K562 (cell line): ENCODE results near the gene HERC5. TPM values are rescaled to one million over a fixed set of nuclear protein-coding genes. Genes with fewer than 3 reads are reported as not detected.

Experiments used
- ATF1 ChIP-seq, 2 experiments: fragments of 450-650 bp in 1 of 2; IDR thresholded peaks; 2 replicates each; pipeline ENCODE4 v1.6.1; 2016; ENCODE audit warnings: missing compliant biosample characterization in 1 of 2, missing genetic modification characterization in 1 of 2
- CHD4 ChIP-seq: fragments of 200-600 bp; sonication (generic); IDR thresholded peaks from 3 replicates; pipeline ENCODE4 v1.6.1; 2012; ENCODE audit warnings: low read depth, mild to moderate bottlenecking, mixed read lengths, low read length, inconsistent platforms; ENCODE audit not compliant: insufficient read depth, insufficient replicate concordance, poor library complexity, severe bottlenecking
- CXXC5 ChIP-seq: fragments of 250-450 bp; sonication (Bioruptor Pico); IDR thresholded peaks from 2 replicates; pipeline ENCODE4 v1.8.0; 2022; ENCODE audit warnings: inconsistent platforms, mild to moderate bottlenecking, moderate library complexity
- DIDO1 ChIP-seq: fragments of 450-650 bp; IDR thresholded peaks from 2 replicates; pipeline ENCODE4 v1.6.1; 2016; ENCODE audit warnings: low read depth, missing biosample characterization, missing genetic modification characterization
- HDAC2 ChIP-seq: fragments of 450-650 bp; IDR thresholded peaks from 2 replicates; pipeline ENCODE4 v1.6.1; 2016; ENCODE audit warnings: mild to moderate bottlenecking
- NR1H2 ChIP-seq: sonication (generic); formaldehyde crosslinking; IDR thresholded peaks from 2 replicates; pipeline ENCODE4 v1.4.0; 2020; ENCODE audit warnings: mild to moderate bottlenecking, missing genetic modification reagents
- SAP30 ChIP-seq: fragments of 200-600 bp; sonication (generic); IDR thresholded peaks from 2 replicates; pipeline ENCODE4 v1.6.1; 2012; ENCODE audit warnings: borderline replicate concordance, low read depth, mild to moderate bottlenecking, moderate library complexity, low read length, control low read depth, inconsistent platforms; ENCODE audit not compliant: insufficient read depth, poor library complexity, severe bottlenecking
- SOX6 ChIP-seq: fragments of 450-650 bp; IDR thresholded peaks from 2 replicates; pipeline ENCODE4 v1.6.1; 2014; ENCODE audit warnings: mild to moderate bottlenecking
- STAT5A ChIP-seq: IDR thresholded peaks from 2 replicates; pipeline ENCODE4 v1.6.1; 2012; ENCODE audit warnings: low read length, inconsistent platforms, borderline replicate concordance
- TSC22D4 ChIP-seq: fragments of 450-650 bp; IDR thresholded peaks from 2 replicates; pipeline ENCODE4 v1.6.1; 2016; ENCODE audit warnings: missing genetic modification characterization, missing biosample characterization, control low read depth
- ZNF143 ChIP-seq: sonication (generic); formaldehyde crosslinking; IDR thresholded peaks from 2 replicates; pipeline ENCODE4 v1.9.0; 2022; ENCODE audit warnings: mild to moderate bottlenecking, missing genetic modification reagents
- ZNF589 ChIP-seq: fragments of 200-800 bp; sonication (Bioruptor generic); IDR thresholded peaks from 2 replicates; pipeline ENCODE4 v1.6.1; 2016; ENCODE audit warnings: low read depth, missing genetic modification characterization, missing compliant biosample characterization
- ZNF780A ChIP-seq: fragments of 250-450 bp; sonication (Bioruptor Pico); IDR thresholded peaks from 2 replicates; pipeline ENCODE4 v1.5.0; 2021; ENCODE audit warnings: mild to moderate bottlenecking
- polyA plus RNA-seq, 8 experiments: library from polyadenylated mRNA; depleted of rRNA in 4 of 8; stranded (reverse) in 5 of 8; unstranded in 3 of 8; fragments of >200 nt; fragmentation: Nextera tagmentation in 2 of 8; fragmentation: Illumina TruSeq in 1 of 8; extraction: Ambion mirVana in 2 of 8; extraction: Trizol in 1 of 8; gene quantifications; 2 replicates each; pipeline versions ENCODE4 v1.2.1 to v1.2.3, GENCODE V29; 2011 to 2014; ENCODE audit warnings: inconsistent platforms in 1 of 8, missing spikeins in 1 of 8
- total RNA-seq, 7 experiments: library from RNA; depleted of rRNA in 6 of 7; stranded (reverse); fragments of >200 nt in 6 of 7; fragmentation: Illumina TruSeq in 2 of 7; extraction: Trizol in 2 of 7; gene quantifications; 2 replicates each; pipeline versions ENCODE4 v1.2.1 to v1.2.3, GENCODE V29; 2011 to 2021; ENCODE audit warnings: low replicate concordance in 1 of 7
- TF ChIP-seq, protein P1 (sequence below): fragments of 250-450 bp; sonication (Bioruptor Pico); IDR thresholded peaks from 2 replicates; pipeline ENCODE4 v1.4.0; 2020
- TF ChIP-seq, protein P2 (sequence below): fragments of 200-400 bp; formaldehyde crosslinking; IDR thresholded peaks from 2 replicates; pipeline ENCODE4 v1.6.1; 2017; ENCODE audit warnings: mild to moderate bottlenecking, low read depth, low read length, moderate library complexity
- TF ChIP-seq, protein P3 (sequence below): fragments of 250-450 bp; sonication (Bioruptor Pico); IDR thresholded peaks from 2 replicates; pipeline ENCODE4 v1.4.0; 2020; ENCODE audit warnings: mild to moderate bottlenecking, moderate library complexity
- TF ChIP-seq, protein P4 (sequence below): sonication (generic); formaldehyde crosslinking; IDR thresholded peaks from 2 replicates; pipeline ENCODE4 v1.8.1; 2023; ENCODE audit warnings: missing genetic modification reagents, mild to moderate bottlenecking, borderline replicate concordance

Gene HERC5
- total and polyA plus RNA-seq, 9 of the 15 experiments (the other 6 are each of a cell fraction or from before 2014, with no cell fraction given): 0.18 TPM; not detected in 8

DNA sequence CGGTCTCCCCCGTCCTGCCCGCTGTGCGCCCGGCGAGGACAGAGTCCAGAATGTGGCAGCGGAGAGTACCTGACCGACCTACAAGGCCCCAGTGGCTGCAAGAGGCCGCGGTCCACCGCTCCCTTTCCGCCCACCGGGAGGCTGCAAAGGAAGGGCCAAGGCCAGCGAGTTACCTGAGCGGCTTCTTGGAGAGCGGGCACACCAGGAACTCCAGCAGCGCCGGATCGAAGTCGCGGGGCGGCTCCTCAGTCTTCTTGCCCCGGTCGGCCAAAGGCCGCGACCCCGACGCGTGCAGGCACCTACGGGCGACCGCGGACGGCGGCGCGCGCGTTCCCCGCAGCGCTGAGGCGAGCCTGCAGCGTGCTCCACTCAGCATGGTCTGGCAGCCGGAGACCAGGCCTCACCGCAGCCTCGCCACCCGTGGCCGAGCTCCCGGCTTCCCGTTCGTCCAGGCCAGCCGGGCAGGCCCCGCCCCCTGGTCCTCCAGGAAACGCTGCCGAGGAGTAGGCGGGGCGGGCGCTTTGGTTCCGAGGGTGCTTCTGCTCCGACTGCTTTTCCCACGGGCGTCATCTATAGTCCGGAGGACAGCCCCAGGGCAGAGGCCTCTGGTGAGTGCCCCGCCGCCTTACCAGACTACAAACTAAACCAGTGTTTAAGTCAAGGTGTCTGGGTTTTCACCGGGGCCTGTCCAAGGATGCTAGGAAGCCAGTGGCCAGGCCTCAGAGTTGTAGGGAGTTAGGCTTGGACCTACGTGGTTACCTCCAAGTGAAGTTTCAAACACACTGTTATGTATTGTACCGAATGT lies 66.6 kb downstream of the HERC5 start, which contains the start of gene PYURF (continued):
- TF ChIP-seq, protein P1, sequence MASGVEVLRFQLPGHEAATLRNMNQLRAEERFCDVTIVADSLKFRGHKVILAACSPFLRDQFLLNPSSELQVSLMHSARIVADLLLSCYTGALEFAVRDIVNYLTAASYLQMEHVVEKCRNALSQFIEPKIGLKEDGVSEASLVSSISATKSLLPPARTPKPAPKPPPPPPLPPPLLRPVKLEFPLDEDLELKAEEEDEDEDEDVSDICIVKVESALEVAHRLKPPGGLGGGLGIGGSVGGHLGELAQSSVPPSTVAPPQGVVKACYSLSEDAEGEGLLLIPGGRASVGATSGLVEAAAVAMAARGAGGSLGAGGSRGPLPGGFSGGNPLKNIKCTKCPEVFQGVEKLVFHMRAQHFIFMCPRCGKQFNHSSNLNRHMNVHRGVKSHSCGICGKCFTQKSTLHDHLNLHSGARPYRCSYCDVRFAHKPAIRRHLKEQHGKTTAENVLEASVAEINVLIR: no peak
- TF ChIP-seq CXXC5: peak; percentile 69
- no peak for TF ChIP-seq ATF1 (CRISPR knock-in tag; IDR thresholded peaks at IDR 0.05)
- TF ChIP-seq ATF1 (tag; IDR thresholded peaks at IDR 0.05): peak; percentile 63
- TF ChIP-seq DIDO1: peak; percentile 52; the same call in 1 of the 2 replicates
- peak; percentile 79 for TF ChIP-seq SAP30
- no peak for TF ChIP-seq STAT5A
- TF ChIP-seq CHD4: no peak
- TF ChIP-seq TSC22D4: no peak
- TF ChIP-seq, protein P2, sequence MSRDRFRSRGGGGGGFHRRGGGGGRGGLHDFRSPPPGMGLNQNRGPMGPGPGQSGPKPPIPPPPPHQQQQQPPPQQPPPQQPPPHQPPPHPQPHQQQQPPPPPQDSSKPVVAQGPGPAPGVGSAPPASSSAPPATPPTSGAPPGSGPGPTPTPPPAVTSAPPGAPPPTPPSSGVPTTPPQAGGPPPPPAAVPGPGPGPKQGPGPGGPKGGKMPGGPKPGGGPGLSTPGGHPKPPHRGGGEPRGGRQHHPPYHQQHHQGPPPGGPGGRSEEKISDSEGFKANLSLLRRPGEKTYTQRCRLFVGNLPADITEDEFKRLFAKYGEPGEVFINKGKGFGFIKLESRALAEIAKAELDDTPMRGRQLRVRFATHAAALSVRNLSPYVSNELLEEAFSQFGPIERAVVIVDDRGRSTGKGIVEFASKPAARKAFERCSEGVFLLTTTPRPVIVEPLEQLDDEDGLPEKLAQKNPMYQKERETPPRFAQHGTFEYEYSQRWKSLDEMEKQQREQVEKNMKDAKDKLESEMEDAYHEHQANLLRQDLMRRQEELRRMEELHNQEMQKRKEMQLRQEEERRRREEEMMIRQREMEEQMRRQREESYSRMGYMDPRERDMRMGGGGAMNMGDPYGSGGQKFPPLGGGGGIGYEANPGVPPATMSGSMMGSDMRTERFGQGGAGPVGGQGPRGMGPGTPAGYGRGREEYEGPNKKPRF: no peak
- TF ChIP-seq ZNF143 (CRISPR knock-in tag): no peak
- TF ChIP-seq, protein P3, sequence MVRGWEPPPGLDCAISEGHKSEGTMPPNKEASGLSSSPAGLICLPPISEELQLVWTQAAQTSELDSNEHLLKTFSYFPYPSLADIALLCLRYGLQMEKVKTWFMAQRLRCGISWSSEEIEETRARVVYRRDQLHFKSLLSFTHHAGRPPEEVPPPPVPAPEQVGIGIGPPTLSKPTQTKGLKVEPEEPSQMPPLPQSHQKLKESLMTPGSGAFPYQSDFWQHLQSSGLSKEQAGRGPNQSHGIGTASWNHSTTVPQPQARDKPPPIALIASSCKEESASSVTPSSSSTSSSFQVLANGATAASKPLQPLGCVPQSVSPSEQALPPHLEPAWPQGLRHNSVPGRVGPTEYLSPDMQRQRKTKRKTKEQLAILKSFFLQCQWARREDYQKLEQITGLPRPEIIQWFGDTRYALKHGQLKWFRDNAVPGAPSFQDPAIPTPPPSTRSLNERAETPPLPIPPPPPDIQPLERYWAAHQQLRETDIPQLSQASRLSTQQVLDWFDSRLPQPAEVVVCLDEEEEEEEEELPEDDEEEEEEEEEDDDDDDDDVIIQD (CRISPR knock-in tag): 0 out of 2 replicates have a peak, but pooled peaks have one; percentile 68
- peak; percentile 70 for TF ChIP-seq SOX6
- TF ChIP-seq ZNF780A: no peak
- TF ChIP-seq, protein P4, sequence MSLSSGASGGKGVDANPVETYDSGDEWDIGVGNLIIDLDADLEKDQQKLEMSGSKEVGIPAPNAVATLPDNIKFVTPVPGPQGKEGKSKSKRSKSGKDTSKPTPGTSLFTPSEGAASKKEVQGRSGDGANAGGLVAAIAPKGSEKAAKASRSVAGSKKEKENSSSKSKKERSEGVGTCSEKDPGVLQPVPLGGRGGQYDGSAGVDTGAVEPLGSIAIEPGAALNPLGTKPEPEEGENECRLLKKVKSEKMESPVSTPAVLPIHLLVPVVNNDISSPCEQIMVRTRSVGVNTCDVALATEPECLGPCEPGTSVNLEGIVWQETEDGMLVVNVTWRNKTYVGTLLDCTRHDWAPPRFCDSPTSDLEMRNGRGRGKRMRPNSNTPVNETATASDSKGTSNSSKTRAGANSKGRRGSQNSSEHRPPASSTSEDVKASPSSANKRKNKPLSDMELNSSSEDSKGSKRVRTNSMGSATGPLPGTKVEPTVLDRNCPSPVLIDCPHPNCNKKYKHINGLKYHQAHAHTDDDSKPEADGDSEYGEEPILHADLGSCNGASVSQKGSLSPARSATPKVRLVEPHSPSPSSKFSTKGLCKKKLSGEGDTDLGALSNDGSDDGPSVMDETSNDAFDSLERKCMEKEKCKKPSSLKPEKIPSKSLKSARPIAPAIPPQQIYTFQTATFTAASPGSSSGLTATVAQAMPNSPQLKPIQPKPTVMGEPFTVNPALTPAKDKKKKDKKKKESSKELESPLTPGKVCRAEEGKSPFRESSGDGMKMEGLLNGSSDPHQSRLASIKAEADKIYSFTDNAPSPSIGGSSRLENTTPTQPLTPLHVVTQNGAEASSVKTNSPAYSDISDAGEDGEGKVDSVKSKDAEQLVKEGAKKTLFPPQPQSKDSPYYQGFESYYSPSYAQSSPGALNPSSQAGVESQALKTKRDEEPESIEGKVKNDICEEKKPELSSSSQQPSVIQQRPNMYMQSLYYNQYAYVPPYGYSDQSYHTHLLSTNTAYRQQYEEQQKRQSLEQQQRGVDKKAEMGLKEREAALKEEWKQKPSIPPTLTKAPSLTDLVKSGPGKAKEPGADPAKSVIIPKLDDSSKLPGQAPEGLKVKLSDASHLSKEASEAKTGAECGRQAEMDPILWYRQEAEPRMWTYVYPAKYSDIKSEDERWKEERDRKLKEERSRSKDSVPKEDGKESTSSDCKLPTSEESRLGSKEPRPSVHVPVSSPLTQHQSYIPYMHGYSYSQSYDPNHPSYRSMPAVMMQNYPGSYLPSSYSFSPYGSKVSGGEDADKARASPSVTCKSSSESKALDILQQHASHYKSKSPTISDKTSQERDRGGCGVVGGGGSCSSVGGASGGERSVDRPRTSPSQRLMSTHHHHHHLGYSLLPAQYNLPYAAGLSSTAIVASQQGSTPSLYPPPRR (CRISPR knock-in tag): no peak
- TF ChIP-seq NR1H2: peak; percentile 32; the same call in 1 of the 2 replicates
- TF ChIP-seq HDAC2: no peak; the same call in 1 of the 2 replicates
- no peak for TF ChIP-seq ZNF589
